HG03432 (cell line): ENCODE results near the gene IFI16.

Source experiments
- ATAC-seq: cut with Tn5 transposase; IDR thresholded peaks from one replicate; pipeline ENCODE4 v1.9.1; 2021; ENCODE audit warnings: mild to moderate bottlenecking, moderate library complexity; ENCODE audit not compliant: unreplicated experiment

IFI16 gene

GRCh38 chr1:159056069-159056698 lies 46.5 kb downstream of the IFI16 start:
- ATAC-seq = no peak

- ATAC-seq = no peak
Observed at GRCh38 chr1:159058751-159059150, 49.0 kb downstream of the IFI16 start.

- ATAC-seq = no peak
Observed at GRCh38 chr1:159065106-159065505, 55.4 kb downstream of the IFI16 start.

- ATAC-seq = no peak
Observed at GRCh38 chr1:159066108-159066507, 56.4 kb downstream of the IFI16 start.

GRCh38 chr1:159067699-159068621 lies 58.3 kb downstream of the IFI16 start:
- peak; percentile 87 for ATAC-seq

GRCh38 chr1:159068886-159069285 lies 59.2 kb downstream of the IFI16 start:
- no peak for ATAC-seq

GRCh38 chr1:159071970-159072582 lies 62.4 kb downstream of the IFI16 start:
- ATAC-seq = no peak

- peak; percentile 89 for ATAC-seq
Observed at GRCh38 chr1:159076438-159077119, 66.9 kb downstream of the IFI16 start, which contains the start of gene AIM2. Gene AIM2, minus strand, starts transcription at chr1:159076766. Its CDS starts 3,267 bp downstream, at chr1:159073499.

GRCh38 chr1:159077120-159077961 lies 67.6 kb downstream of the IFI16 start:
- peak; percentile 74 for ATAC-seq

- ATAC-seq = no peak
Observed at GRCh38 chr1:159079525-159079924, 69.8 kb downstream of the IFI16 start.

- ATAC-seq = no peak
Observed at GRCh38 chr1:159081626-159082025, 71.9 kb downstream of the IFI16 start.

GRCh38 chr1:159083013-159083412 lies 73.3 kb downstream of the IFI16 start:
- ATAC-seq = no peak

GRCh38 chr1:159084152-159084551 lies 74.4 kb downstream of the IFI16 start:
- no peak for ATAC-seq

- no peak for ATAC-seq
Observed at GRCh38 chr1:159084867-159085266, 75.2 kb downstream of the IFI16 start.

- no peak for ATAC-seq
Observed at GRCh38 chr1:159088050-159088449, 78.3 kb downstream of the IFI16 start.

GRCh38 chr1:159088546-159089183 lies 79.0 kb downstream of the IFI16 start:
- peak; percentile 58 for ATAC-seq

GRCh38 chr1:159089184-159089791 lies 79.6 kb downstream of the IFI16 start:
- ATAC-seq = peak; percentile 50

GRCh38 chr1:159090286-159091179 lies 80.8 kb downstream of the IFI16 start:
- ATAC-seq = no peak
